OCI-M2 (cell line): Measurements from ENCODE around the gene PSMB8.

Experiments used
- DNase-seq: peaks from one replicate; lab custom pipeline; 2025; ENCODE audit not compliant: unreplicated experiment; lab: John Stamatoyannopoulos, UW

The PSMB8 gene

DNA sequence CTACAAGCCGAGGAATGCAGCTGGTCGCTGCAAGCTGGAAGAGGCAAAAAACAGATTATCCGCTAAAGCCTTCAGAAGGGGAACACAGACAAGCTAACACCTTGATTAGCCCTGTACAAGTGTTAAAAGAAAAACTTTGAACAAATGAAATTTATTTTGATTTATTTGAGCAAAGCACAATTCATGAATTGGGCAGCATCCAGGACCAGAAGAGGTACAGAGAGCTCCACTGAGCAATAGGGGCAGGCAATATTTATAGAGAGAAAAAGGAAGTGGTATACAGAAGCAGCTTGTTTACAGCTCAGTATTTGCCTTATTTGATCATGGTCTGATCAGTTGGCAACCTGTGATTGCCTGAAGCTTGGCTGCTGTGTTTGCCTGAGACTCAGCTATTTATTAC lies 44.7 kb downstream of the PSMB8 start:
- DNase-seq: no peak

DNA sequence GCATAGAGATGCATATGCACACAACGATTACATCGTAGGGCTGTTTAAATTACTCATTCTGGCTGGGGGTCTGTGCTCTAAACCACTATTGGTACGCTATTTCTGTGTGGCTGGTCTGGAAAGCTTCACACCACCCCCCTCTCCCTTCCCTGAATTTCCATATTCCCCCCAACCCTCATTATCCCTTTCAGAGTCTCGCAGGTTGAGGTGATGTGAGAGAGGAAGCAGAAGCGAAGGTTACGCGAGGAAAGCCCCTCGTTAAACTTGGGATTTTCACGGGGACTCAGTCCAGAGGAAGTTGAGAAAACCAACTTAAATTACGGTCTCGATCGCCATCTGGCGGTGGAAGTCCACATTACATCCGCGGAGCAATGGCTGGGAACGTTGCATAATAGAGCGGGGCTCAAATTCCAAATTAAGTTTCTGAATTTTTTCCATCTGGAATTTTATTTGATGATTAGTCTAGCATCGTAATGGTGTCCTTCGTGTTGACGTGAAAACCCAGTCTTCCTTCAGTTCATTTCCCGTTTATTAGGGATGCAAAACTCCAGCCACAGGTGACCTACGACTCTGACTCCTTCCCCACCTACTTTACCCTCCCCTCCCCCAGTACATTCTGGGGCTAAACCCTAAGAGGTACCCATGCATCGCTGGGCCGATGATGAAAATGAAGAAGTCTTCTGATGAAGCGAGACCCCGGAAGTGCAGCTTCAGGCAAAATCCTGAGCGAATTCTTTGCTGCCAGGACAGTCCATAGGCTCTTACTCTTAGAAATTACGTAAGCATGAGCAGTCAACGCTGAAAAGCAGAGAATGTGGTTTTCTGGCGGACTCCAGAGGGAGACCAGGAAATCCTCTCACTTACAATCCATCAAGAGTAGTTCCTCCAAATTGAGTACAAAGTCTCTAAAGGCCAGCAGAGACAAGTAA lies 46.7 kb downstream of the PSMB8 start:
- DNase-seq: peak; percentile 21

DNA sequence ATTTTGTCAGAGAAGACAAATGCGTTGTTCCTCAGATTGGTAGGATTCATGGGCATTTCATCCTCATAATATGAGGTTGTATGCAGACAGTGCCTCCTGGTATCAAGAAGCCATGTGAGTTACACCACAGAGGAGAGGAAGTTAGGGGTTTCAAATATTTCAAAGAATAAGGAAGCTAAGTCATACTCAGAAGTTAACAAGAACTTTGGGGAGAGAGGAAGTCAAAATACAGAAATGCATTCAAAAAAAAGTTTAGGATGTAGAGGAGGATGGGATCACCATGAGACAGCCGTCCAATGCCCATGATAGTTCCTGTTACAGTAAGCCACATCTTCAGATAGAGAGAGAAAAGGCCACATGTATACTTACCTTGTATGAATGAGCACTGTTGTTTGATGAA lies 49.3 kb downstream of the PSMB8 start:
- DNase-seq: no peak

DNA sequence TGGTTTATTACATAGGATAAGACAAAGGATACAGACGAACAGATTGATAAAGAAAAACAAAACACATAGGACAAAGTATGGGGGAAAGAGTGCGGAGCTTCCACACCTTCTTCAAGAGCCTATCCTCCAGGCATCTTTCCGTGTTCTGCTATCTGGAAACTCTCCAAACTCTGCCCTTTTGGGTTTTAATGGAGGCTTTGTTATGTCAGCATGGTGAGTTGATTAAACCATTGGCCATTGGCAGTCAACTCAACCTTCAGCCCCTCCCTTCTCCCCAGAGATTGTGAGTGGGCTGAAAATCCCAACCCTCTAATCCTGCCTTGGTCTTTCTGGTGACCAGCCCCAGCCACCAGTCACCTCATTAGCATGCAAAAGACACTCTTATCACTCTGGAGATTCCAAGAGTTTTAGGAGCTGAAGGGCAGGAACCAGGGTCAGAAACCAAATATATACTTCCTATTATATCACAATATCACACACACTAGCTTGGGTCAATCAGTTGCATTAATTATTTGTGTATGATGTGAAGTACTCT lies 50.9 kb downstream of the PSMB8 start:
- no peak for DNase-seq
